NCI-H2107 treated with DMSO at 0.1 percent for 48 hours (cell line): Measurements from ENCODE around the gene KRTAP10-7.
"Not testable (repeated sequence)": the region's sequence is repeated elsewhere in the genome, so short reads cannot be mapped to it uniquely, and the experiment has no call there.

Experiments
- DNase-seq: peaks from one replicate; lab custom pipeline; 2025; ENCODE audit not compliant: unreplicated experiment; lab: John Stamatoyannopoulos, UW

The KRTAP10-7 gene

GRCh38 chr21:44571296-44571695 lies 29.1 kb upstream of the KRTAP10-7 start:
- DNase-seq = no peak

- no peak for DNase-seq
Measured at GRCh38 chr21:44571844-44572782, 28.3 kb upstream of the KRTAP10-7 start.

GRCh38 chr21:44572959-44573583 lies 27.3 kb upstream of the KRTAP10-7 start:
- DNase-seq = no peak

- DNase-seq = not testable (repeated sequence)
Measured at GRCh38 chr21:44573630-44574456, 26.6 kb upstream of the KRTAP10-7 start, which contains the start of gene KRTAP10-4. Gene KRTAP10-4 (plus strand): TSS chr21:44573729. CDS start chr21:44573759, 30 bp downstream.

GRCh38 chr21:44574457-44575306 lies 25.7 kb upstream of the KRTAP10-7 start:
- no peak for DNase-seq

GRCh38 chr21:44575307-44576024 lies 24.9 kb upstream of the KRTAP10-7 start:
- no peak for DNase-seq

- no peak for DNase-seq
Measured at GRCh38 chr21:44576025-44576420, 24.4 kb upstream of the KRTAP10-7 start.

GRCh38 chr21:44578371-44579055 lies 21.9 kb upstream of the KRTAP10-7 start:
- DNase-seq = no peak

- DNase-seq = no peak
Measured at GRCh38 chr21:44579056-44579832, 21.2 kb upstream of the KRTAP10-7 start.

- no peak for DNase-seq
Measured at GRCh38 chr21:44579833-44580144, 20.6 kb upstream of the KRTAP10-7 start.

- not testable (repeated sequence) for DNase-seq
Measured at GRCh38 chr21:44580231-44580821, 20.1 kb upstream of the KRTAP10-7 start, which contains the start of gene KRTAP10-5. Gene KRTAP10-5 (minus strand): TSS chr21:44580604. CDS start chr21:44580578, 26 bp downstream.

- DNase-seq = no peak
Measured at GRCh38 chr21:44581158-44581557, 19.2 kb upstream of the KRTAP10-7 start.

- no peak for DNase-seq
Measured at GRCh38 chr21:44582055-44582454, 18.3 kb upstream of the KRTAP10-7 start.

GRCh38 chr21:44583089-44583799 lies 17.2 kb upstream of the KRTAP10-7 start:
- no peak for DNase-seq

- DNase-seq = no peak
Measured at GRCh38 chr21:44583800-44584147, 16.6 kb upstream of the KRTAP10-7 start.

GRCh38 chr21:44585892-44586291 lies 14.5 kb upstream of the KRTAP10-7 start:
- no peak for DNase-seq

- DNase-seq = no peak
Measured at GRCh38 chr21:44589094-44589493, 11.3 kb upstream of the KRTAP10-7 start.
